Keratinocyte (primary cell): ENCODE results near the gene INPP5A. TPM values are rescaled to one million over a fixed set of nuclear protein-coding genes. Genes with fewer than 3 reads are reported as not detected.

Experiments used
- DNase-seq: peaks from one replicate; pipeline ENCODE4 v3.0.0-alpha.2; 2011; ENCODE audit warnings: low read depth, missing footprints, low spot score
- FAIRE-seq: peaks from 2 replicates; lab custom pipeline; 2011; peaks lifted over from hg19 to GRCh38; lab: Jason Lieb, UNC
- H2AFZ ChIP-seq: 2 replicates; pipeline ENCODE4 v1.6.0; 2012; ENCODE audit warnings: low read length, control low read depth, inconsistent platforms; ENCODE audit not compliant: control insufficient read depth
- H3K27ac ChIP-seq: 2 replicates; pipeline ENCODE4 v1.5.1; 2011; ENCODE audit warnings: low read length; ENCODE audit not compliant: control insufficient read depth, insufficient read depth
- H3K27me3 ChIP-seq: 3 replicates; pipeline ENCODE4 v1.6.0; 2011; ENCODE audit warnings: low read length; ENCODE audit not compliant: control insufficient read depth, insufficient read depth; ENCODE audit errors: extremely low read depth
- H3K36me3 ChIP-seq, 2 experiments: 2 replicates in 1 of 2; 3 replicates in 1 of 2; pipeline ENCODE4 v1.5.1; 2011; ENCODE audit warnings: low read length in 2 of 2, mild to moderate bottlenecking in 1 of 2; ENCODE audit not compliant: control insufficient read depth in 2 of 2, insufficient read depth in 2 of 2; ENCODE audit errors: extremely low read depth in 1 of 2
- H3K4me1 ChIP-seq: 3 replicates; pipeline ENCODE4 v1.5.1; 2011; ENCODE audit warnings: low read length; ENCODE audit not compliant: control insufficient read depth, insufficient read depth; ENCODE audit errors: extremely low read depth
- H3K4me2 ChIP-seq: 3 replicates; pipeline ENCODE4 v1.6.0; 2011; ENCODE audit warnings: low read depth, low read length; ENCODE audit not compliant: control insufficient read depth, insufficient read depth; ENCODE audit errors: extremely low read depth
- H3K4me3 ChIP-seq, 3 experiments: fragments of 200-600 bp in 1 of 3; sonication (generic) in 1 of 3; 2 replicates in 2 of 3; 3 replicates in 1 of 3; pipeline ENCODE4 v1.5.1; 2011 to 2016; ENCODE audit warnings: low read length in 3 of 3, mild to moderate bottlenecking in 3 of 3, control low read depth in 2 of 3, inconsistent platforms in 1 of 3, low read depth in 1 of 3, mixed read lengths in 1 of 3, mixed run types in 1 of 3, moderate library complexity in 1 of 3; ENCODE audit not compliant: control insufficient read depth in 2 of 3, insufficient read depth in 2 of 3; ENCODE audit errors: extremely low read depth in 1 of 3
- H3K79me2 ChIP-seq: 2 replicates; pipeline ENCODE4 v1.6.0; 2012; ENCODE audit warnings: low read length; ENCODE audit not compliant: control insufficient read depth, insufficient read depth
- H3K9ac ChIP-seq: 3 replicates; pipeline ENCODE4 v1.6.0; 2011; ENCODE audit warnings: low read length; ENCODE audit not compliant: control insufficient read depth, insufficient read depth; ENCODE audit errors: extremely low read depth
- H3K9me1 ChIP-seq: 3 replicates; pipeline ENCODE4 v1.6.0; 2011; ENCODE audit warnings: low read length; ENCODE audit not compliant: control insufficient read depth, insufficient read depth; ENCODE audit errors: extremely low read depth
- H3K9me3 ChIP-seq: 2 replicates; pipeline ENCODE4 v1.5.1; 2012; ENCODE audit warnings: low read depth, low read length; ENCODE audit not compliant: control insufficient read depth
- H4K20me1 ChIP-seq: 3 replicates; pipeline ENCODE4 v1.6.0; 2011; ENCODE audit warnings: low read length; ENCODE audit not compliant: control insufficient read depth, insufficient read depth; ENCODE audit errors: extremely low read depth
- CTCF ChIP-seq, 3 experiments: IDR thresholded peaks in 1 of 3; conservative IDR thresholded peaks in 1 of 3; optimal IDR thresholded peaks in 1 of 3; 2 replicates in 2 of 3; 3 replicates in 1 of 3; pipeline versions ENCODE3 to v1.5.1; 2011; ENCODE audit warnings: low read length in 3 of 3, mild to moderate bottlenecking in 3 of 3, moderate library complexity in 2 of 3, control low read depth in 1 of 3, inconsistent platforms in 1 of 3; ENCODE audit not compliant: insufficient read depth in 2 of 3; ENCODE audit errors: extremely low read depth in 1 of 3
- EZH2 ChIP-seq: IDR thresholded peaks from one replicate; pipeline ENCODE4 v1.6.1; 2012; ENCODE audit warnings: inconsistent platforms, mild to moderate bottlenecking, low read length, moderate library complexity
- dilution Hi-C: fragments of 300-500 bp; cut with MboI; formaldehyde crosslinking; loops from one replicate; pipeline ENCODE4 v1.7.0; 2020; ENCODE audit warnings: low sequenced_read_pairs; ENCODE audit not compliant: extremely low pct_ligation_motif_present
- polyA plus RNA-seq, 5 experiments: library from polyadenylated mRNA; depleted of rRNA in 3 of 5; stranded (reverse) in 3 of 5; stranded (forward) in 1 of 5; unstranded in 1 of 5; fragments of >200 nt; gene quantifications; 1 replicate in 1 of 5; 2 replicates in 3 of 5; 3 replicates in 1 of 5; pipeline versions ENCODE4 v1.2.1 to v1.2.3, GENCODE V29; 2011 to 2012; ENCODE audit warnings: missing spikeins in 2 of 5, low read depth in 1 of 5, low replicate concordance in 1 of 5

The INPP5A gene
- polyA plus RNA-seq, 1 donor (not counting 4 experiments of a cell fraction or from before 2014, with no cell fraction given), result 11.2 TPM

GRCh38 chr10:132587175-132587574, 49.6 kb downstream of the INPP5A start:
- no peaks in the 10 kb centered on the region for H3K9me1 ChIP-seq
- H3K9ac ChIP-seq, result no peak overlapping the region
- dilution Hi-C loops, result no loop called here
- no peaks in the 10 kb centered on the region for H3K9me3 ChIP-seq
- no peak overlapping the region for H3K4me2 ChIP-seq
- peaks cover 11% of the 10 kb centered on the region for H4K20me1 ChIP-seq
- no peak overlapping the region for H3K4me3 ChIP-seq
- DNase-seq, result no peak
- H3K27me3 ChIP-seq, result no peaks in the 10 kb centered on the region
- no peak for TF ChIP-seq EZH2
- TF ChIP-seq CTCF (optimal IDR thresholded peaks at IDR 0.05 in 1 of 3, IDR thresholded peaks at IDR 0.05 in 1 of 3, conservative IDR thresholded peaks at IDR 0.05 in 1 of 3; ENCODE audit: extremely low read depth in 1 of 3, insufficient read depth in 2 of 3, low read length in 3 of 3), result no peak
- no peak overlapping the region for H2AFZ ChIP-seq
- peaks cover 27% of the 10 kb centered on the region for H3K79me2 ChIP-seq
- no peak overlapping the region for H3K27ac ChIP-seq
- no peak for FAIRE-seq
- H3K36me3 ChIP-seq, result no peaks in the 10 kb centered on the region
- H3K4me1 ChIP-seq, result peaks cover 6% of the 10 kb centered on the region

GRCh38 chr10:132588301-132589013, 50.9 kb downstream of the INPP5A start:
- no peak overlapping the region for H3K27ac ChIP-seq
- H3K36me3 ChIP-seq, result no peaks in the 10 kb centered on the region
- H3K4me2 ChIP-seq, result no peak overlapping the region
- no peak overlapping the region for H2AFZ ChIP-seq
- H3K79me2 ChIP-seq, result peaks cover 31% of the 10 kb centered on the region
- no peak for TF ChIP-seq EZH2
- no peak for TF ChIP-seq CTCF (optimal IDR thresholded peaks at IDR 0.05 in 1 of 3, IDR thresholded peaks at IDR 0.05 in 1 of 3, conservative IDR thresholded peaks at IDR 0.05 in 1 of 3; ENCODE audit: extremely low read depth in 1 of 3, insufficient read depth in 2 of 3, low read length in 3 of 3)
- DNase-seq, result no peak
- FAIRE-seq, result no peak
- H4K20me1 ChIP-seq, result peaks cover 11% of the 10 kb centered on the region
- no peak overlapping the region for H3K9ac ChIP-seq
- dilution Hi-C loops, result no loop called here
- peaks cover 6% of the 10 kb centered on the region for H3K4me1 ChIP-seq
- no peak overlapping the region for H3K4me3 ChIP-seq
- no peaks in the 10 kb centered on the region for H3K27me3 ChIP-seq
- no peaks in the 10 kb centered on the region for H3K9me1 ChIP-seq
- no peaks in the 10 kb centered on the region for H3K9me3 ChIP-seq
